ENCODE measurements around the gene XXYLT1.

Gene XXYLT1

GRCh38 chr3:195207731-195208130 lies 63.2 kb downstream of the XXYLT1 start:
- H3K4me3 Mint-ChIP-seq: no peak overlapping the region
- H3K4me1 Mint-ChIP-seq (ENCODE audit: low read depth): peaks cover 52% of the 10 kb centered on the region
- peaks cover 38% of the 10 kb centered on the region for H3K36me3 Mint-ChIP-seq (ENCODE audit: low read depth)
- intact Hi-C loops (cut with micrococcal nuclease): no loop called here
- H3K27me3 Mint-ChIP-seq: no peaks in the 10 kb centered on the region
- no peaks in the 10 kb centered on the region for H3K9me3 Mint-ChIP-seq
- no peak overlapping the region for H3K27ac Mint-ChIP-seq

DNA sequence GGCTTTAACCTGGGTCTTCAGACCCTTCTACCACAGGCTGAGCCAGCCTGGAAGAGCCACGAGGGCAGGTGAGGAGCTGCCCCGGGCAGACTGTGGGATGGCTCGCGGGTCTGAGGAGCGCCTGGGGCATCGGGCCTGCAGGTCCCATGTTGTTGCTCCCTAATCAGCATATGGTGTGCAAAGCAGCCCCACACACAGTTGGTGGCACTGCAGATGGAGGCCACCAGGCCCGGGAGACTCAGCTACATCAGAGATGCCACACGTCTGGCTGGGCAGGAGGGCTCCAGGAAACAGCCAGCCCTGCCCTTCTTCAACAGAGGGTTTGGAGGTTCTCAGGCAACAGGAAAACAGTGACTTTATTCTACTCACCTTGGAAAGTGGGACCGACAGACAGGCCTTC lies 63.9 kb downstream of the XXYLT1 start:
- H3K36me3 Mint-ChIP-seq (ENCODE audit: low read depth): peaks cover 35% of the 10 kb centered on the region
- no peaks in the 10 kb centered on the region for H3K9me3 Mint-ChIP-seq
- H3K27me3 Mint-ChIP-seq: no peaks in the 10 kb centered on the region
- intact Hi-C loops (cut with micrococcal nuclease): no loop called here
- H3K27ac Mint-ChIP-seq: no peak overlapping the region
- H3K4me3 Mint-ChIP-seq: no peak overlapping the region
- peaks cover 52% of the 10 kb centered on the region for H3K4me1 Mint-ChIP-seq (ENCODE audit: low read depth)

DNA sequence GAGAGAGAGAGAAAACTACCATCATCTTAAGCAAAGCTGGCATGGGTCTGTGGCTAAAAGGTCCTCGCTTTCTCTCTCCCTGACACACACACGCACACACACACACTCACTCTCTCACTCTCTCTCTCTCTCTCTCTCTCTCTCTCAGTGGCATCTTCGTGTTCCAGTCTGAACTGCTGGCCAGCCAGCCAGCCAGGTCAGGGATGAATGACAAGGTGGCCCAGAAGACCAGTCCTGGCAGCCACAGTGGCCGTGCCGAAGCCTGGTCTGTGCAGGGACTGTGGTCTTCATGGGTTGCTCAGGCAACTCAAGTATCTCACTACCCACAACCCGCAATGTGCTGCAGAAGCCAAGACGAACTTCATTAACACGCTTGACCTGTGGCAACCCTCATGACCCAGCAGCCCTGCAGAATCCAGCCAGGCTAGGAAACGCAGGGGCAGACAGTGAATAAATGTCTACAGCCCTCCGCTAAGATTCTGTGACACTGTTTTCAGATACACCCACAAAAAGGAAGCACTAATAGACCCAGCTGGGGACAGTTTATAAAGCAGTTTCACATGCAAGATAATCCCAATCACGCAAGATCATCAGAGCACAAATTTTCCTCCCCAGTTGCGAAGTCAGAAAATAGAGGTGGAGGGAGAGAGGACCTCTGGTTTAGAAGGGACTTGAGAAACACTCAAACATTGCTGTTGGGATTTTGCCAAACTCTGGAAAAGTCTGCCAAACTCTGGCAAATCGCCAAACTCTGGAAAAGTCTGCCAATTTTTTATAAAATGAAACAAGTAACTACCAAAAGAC lies 66.4 kb downstream of the XXYLT1 start:
- Mint-ChIP-seq H3K27ac (no peak overlapping the region), H3K4me1 (ENCODE audit: low read depth) (peaks cover 41% of the 10 kb centered on the region), H3K27me3 (no peaks in the 10 kb centered on the region), H3K9me3 (no peaks in the 10 kb centered on the region), H3K4me3 (no peak overlapping the region), H3K36me3 (ENCODE audit: low read depth) (peaks cover 41% of the 10 kb centered on the region)
- intact Hi-C loops (cut with micrococcal nuclease): no loop called here

GRCh38 chr3:195203606-195204005 lies 67.4 kb downstream of the XXYLT1 start:
- Mint-ChIP-seq H3K27me3 (no peaks in the 10 kb centered on the region), H3K9me3 (no peaks in the 10 kb centered on the region), H3K36me3 (ENCODE audit: low read depth) (peaks cover 40% of the 10 kb centered on the region)

GRCh38 chr3:195201295-195201694 lies 69.7 kb downstream of the XXYLT1 start:
- no peaks in the 10 kb centered on the region for H3K9me3 Mint-ChIP-seq
- peaks cover 50% of the 10 kb centered on the region for H3K4me1 Mint-ChIP-seq (ENCODE audit: low read depth)
- H3K36me3 Mint-ChIP-seq (ENCODE audit: low read depth): peaks cover 31% of the 10 kb centered on the region
- no peak overlapping the region for H3K4me3 Mint-ChIP-seq
- no peaks in the 10 kb centered on the region for H3K27me3 Mint-ChIP-seq
- intact Hi-C loops (cut with micrococcal nuclease): no loop called here
- no peak overlapping the region for H3K27ac Mint-ChIP-seq

More at GRCh38 chr3:195203606-195204005, 67.4 kb downstream of the XXYLT1 start:
- no peak overlapping the region for H3K27ac Mint-ChIP-seq
- intact Hi-C loops (cut with micrococcal nuclease): no loop called here
- peaks cover 47% of the 10 kb centered on the region for H3K4me1 Mint-ChIP-seq (ENCODE audit: low read depth)
- no peak overlapping the region for H3K4me3 Mint-ChIP-seq

DNA sequence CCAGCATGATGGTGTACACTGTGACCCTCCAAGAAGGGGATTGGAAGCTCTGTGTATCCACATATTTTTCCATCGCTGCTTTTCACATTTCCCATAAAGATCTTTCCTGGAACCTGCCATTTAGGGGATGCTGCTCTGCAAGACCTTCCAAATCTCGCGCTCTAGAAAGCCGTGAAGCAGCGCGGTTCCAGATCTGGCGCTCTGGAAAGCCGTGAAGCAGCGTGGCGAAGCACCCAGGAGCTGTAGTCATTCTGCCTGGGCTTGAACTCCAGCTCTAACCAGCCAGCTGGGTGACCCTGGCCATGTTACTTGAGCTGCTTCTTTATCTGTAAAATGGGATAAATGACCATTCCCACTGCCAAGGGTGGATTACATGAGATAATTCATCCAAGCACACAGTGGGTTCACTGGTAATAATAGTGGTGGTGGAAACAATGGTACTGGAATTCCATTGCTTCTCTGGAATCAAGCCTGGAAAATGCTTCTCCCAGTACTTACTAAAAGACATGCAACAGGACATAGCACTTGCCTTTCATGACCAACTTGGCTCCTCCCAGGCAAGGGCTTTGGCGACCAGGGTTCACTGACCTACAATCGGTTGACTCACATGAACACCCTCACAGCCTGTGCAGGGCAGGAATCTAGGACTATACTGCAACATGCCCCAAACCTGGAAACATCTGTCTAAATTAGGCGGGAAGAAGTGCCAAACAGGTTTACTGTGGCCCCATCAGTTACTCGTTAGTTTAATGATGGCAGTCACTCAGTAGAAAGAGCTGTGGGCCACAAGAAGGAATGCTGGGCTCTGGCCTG lies 70.7 kb downstream of the XXYLT1 start:
- Mint-ChIP-seq H3K27me3 (no peaks in the 10 kb centered on the region), H3K36me3 (ENCODE audit: low read depth) (peaks cover 31% of the 10 kb centered on the region), H3K27ac (no peak overlapping the region), H3K4me1 (ENCODE audit: low read depth) (peaks cover 50% of the 10 kb centered on the region), H3K9me3 (no peaks in the 10 kb centered on the region), H3K4me3 (no peak overlapping the region)
- intact Hi-C loops (cut with micrococcal nuclease): no loop called here

DNA sequence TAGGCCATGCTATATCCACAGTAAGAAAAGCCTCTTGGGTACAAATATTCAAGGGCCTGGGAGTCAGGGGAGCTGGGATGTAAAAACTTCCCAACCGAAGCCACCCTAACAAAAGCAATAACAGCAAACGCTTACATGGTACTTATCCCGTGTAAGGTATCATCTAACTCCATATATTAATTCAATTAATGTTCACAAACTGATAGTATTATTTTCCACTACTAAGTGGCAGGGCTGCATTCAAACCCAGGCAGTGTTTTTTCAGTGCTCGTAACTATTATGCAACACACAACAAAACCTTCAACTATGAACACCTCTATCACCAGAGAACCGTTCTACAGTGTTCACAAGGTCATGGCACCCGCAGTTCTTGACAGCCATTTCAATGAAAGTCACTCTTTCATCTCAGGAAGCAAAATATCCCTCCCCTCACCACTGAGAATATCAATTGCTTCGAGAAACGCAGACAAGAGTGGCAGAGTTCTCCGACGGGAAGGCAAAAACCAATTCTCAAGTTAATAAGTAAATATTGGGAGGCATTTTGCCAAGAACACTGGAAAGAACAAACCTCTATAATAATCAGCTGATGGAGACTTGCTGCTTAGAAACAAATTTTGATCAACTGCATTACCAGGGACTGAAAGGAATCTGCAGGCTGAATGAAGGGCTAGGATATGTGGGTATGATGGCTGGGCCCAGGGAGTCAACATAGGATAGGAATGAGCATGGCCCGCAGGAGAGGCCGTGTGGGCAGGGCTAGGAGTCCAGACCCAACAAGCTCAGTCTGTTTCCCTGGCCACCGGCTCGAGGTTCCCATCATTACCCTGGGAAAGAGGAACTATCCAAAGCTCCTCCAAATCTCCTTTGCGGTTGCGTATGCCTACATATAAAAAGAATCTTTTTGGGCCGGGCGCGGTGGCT lies 72.3 kb downstream of the XXYLT1 start:
- intact Hi-C loops (cut with micrococcal nuclease): no loop called here
- no peaks in the 10 kb centered on the region for H3K9me3 Mint-ChIP-seq
- no peak overlapping the region for H3K4me3 Mint-ChIP-seq
- H3K4me1 Mint-ChIP-seq (ENCODE audit: low read depth): peaks cover 46% of the 10 kb centered on the region
- peaks cover 25% of the 10 kb centered on the region for H3K36me3 Mint-ChIP-seq (ENCODE audit: low read depth)
- H3K27me3 Mint-ChIP-seq: no peaks in the 10 kb centered on the region
- no peak overlapping the region for H3K27ac Mint-ChIP-seq

- Mint-ChIP-seq H3K9me3 (no peaks in the 10 kb centered on the region), H3K27ac (no peak overlapping the region), H3K36me3 (ENCODE audit: low read depth) (peaks cover 21% of the 10 kb centered on the region), H3K4me1 (ENCODE audit: low read depth) (peaks cover 42% of the 10 kb centered on the region), H3K27me3 (no peaks in the 10 kb centered on the region), H3K4me3 (no peak overlapping the region)
- intact Hi-C loops (cut with micrococcal nuclease): no loop called here
Measured at GRCh38 chr3:195197765-195198425, 73.1 kb downstream of the XXYLT1 start.

DNA sequence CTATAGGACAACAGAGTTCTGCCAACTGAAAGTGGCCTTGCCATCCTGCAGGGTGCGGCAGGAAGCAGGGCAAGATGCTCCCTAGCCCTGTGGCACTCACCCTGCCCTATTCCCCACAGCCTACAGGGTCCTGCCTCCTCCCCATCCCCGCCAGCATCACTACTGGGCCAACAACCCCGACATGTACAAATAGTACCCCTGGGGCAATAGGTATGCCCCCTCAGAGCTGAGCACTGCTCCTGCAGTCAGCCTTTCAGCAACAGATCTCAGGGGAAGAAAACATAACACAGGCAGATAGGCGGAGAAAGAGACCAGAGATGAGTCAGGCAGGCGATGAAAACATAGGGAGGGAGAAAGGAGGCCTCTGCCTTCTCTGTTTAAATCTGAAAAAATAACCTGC lies 74.7 kb downstream of the XXYLT1 start:
- Mint-ChIP-seq H3K27ac (no peak overlapping the region), H3K9me3 (peaks cover 8% of the 10 kb centered on the region), H3K4me3 (no peak overlapping the region), H3K4me1 (ENCODE audit: low read depth) (peaks cover 42% of the 10 kb centered on the region), H3K27me3 (no peaks in the 10 kb centered on the region), H3K36me3 (ENCODE audit: low read depth) (peaks cover 24% of the 10 kb centered on the region)
- intact Hi-C loops (cut with micrococcal nuclease): no loop called here

- Mint-ChIP-seq H3K4me1 (ENCODE audit: low read depth) (peaks cover 42% of the 10 kb centered on the region), H3K9me3 (peaks cover 10% of the 10 kb centered on the region), H3K27ac (no peak overlapping the region), H3K27me3 (no peaks in the 10 kb centered on the region), H3K36me3 (ENCODE audit: low read depth) (peaks cover 23% of the 10 kb centered on the region), H3K4me3 (no peak overlapping the region)
- intact Hi-C loops (cut with micrococcal nuclease): no loop called here
Measured at GRCh38 chr3:195195321-195196209, 75.4 kb downstream of the XXYLT1 start.

DNA sequence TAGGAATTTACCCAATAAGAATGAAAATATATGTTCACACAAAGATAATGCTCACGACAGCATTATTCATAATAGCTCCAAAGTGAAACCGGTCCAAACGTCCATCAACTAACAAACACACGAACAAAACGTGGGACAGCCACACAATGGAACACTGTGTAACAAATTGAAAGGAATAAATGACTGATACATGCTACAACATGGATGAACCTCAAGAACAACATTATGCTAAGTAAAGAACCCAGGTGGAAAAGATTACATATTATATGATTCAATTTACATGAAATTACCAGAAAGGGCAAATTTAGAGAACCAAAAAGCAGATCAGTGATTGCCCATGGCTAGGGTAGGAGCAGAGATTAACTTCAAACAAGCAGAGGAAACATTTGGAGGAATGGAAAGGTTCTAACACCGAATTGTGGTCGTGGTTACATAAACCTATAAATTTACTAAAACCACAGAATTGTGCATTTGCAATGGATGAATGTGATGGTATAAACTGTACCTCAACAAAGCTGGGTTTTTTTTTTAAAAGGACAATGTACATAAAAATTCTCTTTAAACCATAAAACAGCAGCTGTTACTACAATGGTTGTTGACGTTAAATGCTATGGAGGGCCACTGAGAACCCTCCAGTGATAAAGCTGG lies 76.3 kb downstream of the XXYLT1 start:
- no peak overlapping the region for H3K27ac Mint-ChIP-seq
- peaks cover 10% of the 10 kb centered on the region for H3K9me3 Mint-ChIP-seq
- intact Hi-C loops (cut with micrococcal nuclease): no loop called here
- H3K27me3 Mint-ChIP-seq: no peaks in the 10 kb centered on the region
- no peak overlapping the region for H3K4me3 Mint-ChIP-seq
- peaks cover 15% of the 10 kb centered on the region for H3K36me3 Mint-ChIP-seq (ENCODE audit: low read depth)
- H3K4me1 Mint-ChIP-seq (ENCODE audit: low read depth): peaks cover 42% of the 10 kb centered on the region

GRCh38 chr3:195191580-195191979 lies 79.4 kb downstream of the XXYLT1 start:
- Mint-ChIP-seq H3K4me3 (no peak overlapping the region), H3K9me3 (peaks cover 10% of the 10 kb centered on the region), H3K4me1 (ENCODE audit: low read depth) (peaks cover 28% of the 10 kb centered on the region), H3K27ac (no peak overlapping the region), H3K36me3 (ENCODE audit: low read depth) (peaks cover 8% of the 10 kb centered on the region), H3K27me3 (no peaks in the 10 kb centered on the region)
- intact Hi-C loops (cut with micrococcal nuclease): no loop called here
